ENCODE data around the gene NR1D2. TPM values are rescaled to one million over a fixed set of nuclear protein-coding genes. Genes with fewer than 3 reads are reported as not detected.

Gene NR1D2
- total RNA-seq, 1 experiment from 2014 or later = 24.0 TPM

DNA sequence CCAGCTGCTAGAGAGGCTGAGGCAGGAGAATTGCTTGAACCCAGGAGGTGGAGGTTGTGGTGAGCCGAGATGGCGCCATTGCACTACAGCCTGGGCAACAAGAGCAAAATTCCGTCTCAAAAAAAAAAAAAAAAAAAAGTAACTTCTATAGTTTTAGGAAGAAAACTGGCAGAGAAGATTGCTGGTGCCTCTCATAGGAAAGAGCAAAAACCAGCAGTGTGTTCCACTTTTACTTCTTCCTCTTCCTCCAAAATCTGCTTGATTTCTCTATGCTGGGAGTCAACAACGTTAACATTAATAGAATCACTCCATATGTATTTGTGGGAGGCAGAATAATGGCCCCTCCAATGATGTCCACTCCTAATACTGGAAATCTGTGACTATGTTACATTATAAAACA lies 12.5 kb upstream of the NR1D2 start:
- H3K4me1 ChIP-seq (ENCODE audit: insufficient read depth, low read length) = no peaks in the 10 kb centered on the region
- no peaks in the 10 kb centered on the region for H3K9me3 Mint-ChIP-seq
- no peak overlapping the region for H3K27ac ChIP-seq (ENCODE audit: insufficient read length, low read depth, low read length)
- no peaks in the 10 kb centered on the region for H3K27me3 ChIP-seq (ENCODE audit: insufficient read depth, low read length)
- no peak overlapping the region for H2AFZ ChIP-seq (ENCODE audit: low read length)
- no peak overlapping the region for H3K23ac ChIP-seq (ENCODE audit: insufficient read length, low read depth, low read length)
- H3K18ac ChIP-seq (ENCODE audit: insufficient read length, low read depth, low read length) = no peak overlapping the region
- TF ChIP-seq, protein P1, sequence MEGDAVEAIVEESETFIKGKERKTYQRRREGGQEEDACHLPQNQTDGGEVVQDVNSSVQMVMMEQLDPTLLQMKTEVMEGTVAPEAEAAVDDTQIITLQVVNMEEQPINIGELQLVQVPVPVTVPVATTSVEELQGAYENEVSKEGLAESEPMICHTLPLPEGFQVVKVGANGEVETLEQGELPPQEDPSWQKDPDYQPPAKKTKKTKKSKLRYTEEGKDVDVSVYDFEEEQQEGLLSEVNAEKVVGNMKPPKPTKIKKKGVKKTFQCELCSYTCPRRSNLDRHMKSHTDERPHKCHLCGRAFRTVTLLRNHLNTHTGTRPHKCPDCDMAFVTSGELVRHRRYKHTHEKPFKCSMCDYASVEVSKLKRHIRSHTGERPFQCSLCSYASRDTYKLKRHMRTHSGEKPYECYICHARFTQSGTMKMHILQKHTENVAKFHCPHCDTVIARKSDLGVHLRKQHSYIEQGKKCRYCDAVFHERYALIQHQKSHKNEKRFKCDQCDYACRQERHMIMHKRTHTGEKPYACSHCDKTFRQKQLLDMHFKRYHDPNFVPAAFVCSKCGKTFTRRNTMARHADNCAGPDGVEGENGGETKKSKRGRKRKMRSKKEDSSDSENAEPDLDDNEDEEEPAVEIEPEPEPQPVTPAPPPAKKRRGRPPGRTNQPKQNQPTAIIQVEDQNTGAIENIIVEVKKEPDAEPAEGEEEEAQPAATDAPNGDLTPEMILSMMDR (conservative IDR thresholded peaks at IDR 0.05) = no peak
- H3K4me2 ChIP-seq (ENCODE audit: insufficient read depth, insufficient read length, low read length) = no peak overlapping the region
- no peak overlapping the region for H3K9ac ChIP-seq (ENCODE audit: extremely low read depth, insufficient read length, low read length)
- no peak overlapping the region for H3T11ph ChIP-seq (ENCODE audit: low read length)
- peaks cover 5 to 6% of the 10 kb centered on the region in 2 experiments; a peak in 3 of 4 replicates for H3K4me1 Mint-ChIP-seq
- H2BK15ac ChIP-seq (ENCODE audit: low read depth, low read length) = no peak overlapping the region
- H3K4me3 Mint-ChIP-seq = no peak overlapping the region
- no peak overlapping the region for H4K91ac ChIP-seq (ENCODE audit: insufficient read length, low read depth, low read length)
- H2BK5ac ChIP-seq (ENCODE audit: insufficient read length, low read length) = no peak overlapping the region
- H3K36me3 Mint-ChIP-seq (ENCODE audit: insufficient read depth in 1 of 3, low read depth in 3 of 3) = no peaks in the 10 kb centered on the region
- H3K23me2 ChIP-seq (ENCODE audit: insufficient read length, low read depth, low read length, poor library complexity, severe bottlenecking) = no peaks in the 10 kb centered on the region
- no peak overlapping the region for H2BK20ac ChIP-seq (ENCODE audit: low read depth, low read length, poor library complexity, severe bottlenecking)
- H4K8ac ChIP-seq (replicated peaks; ENCODE audit: insufficient read length, low read depth, low read length) = no peak overlapping the region
- no peaks in the 10 kb centered on the region for H4K20me1 ChIP-seq (ENCODE audit: control insufficient read depth, insufficient read depth, insufficient read length)
- no peaks in the 10 kb centered on the region for H3K79me1 ChIP-seq (ENCODE audit: insufficient read depth, low read depth, low read length, poor library complexity, severe bottlenecking)
- H4K5ac ChIP-seq (ENCODE audit: insufficient read length, low read depth, low read length) = no peak overlapping the region
- no peak overlapping the region for H3K27ac Mint-ChIP-seq
- no peak overlapping the region for H2BK120ac ChIP-seq (ENCODE audit: low read depth, low read length, poor library complexity, severe bottlenecking)
- H3K79me2 ChIP-seq (ENCODE audit: insufficient read depth, low read length) = no peaks in the 10 kb centered on the region
- H3K27me3 Mint-ChIP-seq (ENCODE audit: low read depth) = no peaks in the 10 kb centered on the region; the same call in 1 of the 2 replicates
- H2AK5ac ChIP-seq (ENCODE audit: insufficient read length, low read length) = no peak overlapping the region
- no peak overlapping the region for H3K14ac ChIP-seq (ENCODE audit: insufficient read depth, low read length)
- no peak for DNase-seq
- H3K9me3 ChIP-seq (ENCODE audit: control insufficient read depth, low read depth, low read length) = no peaks in the 10 kb centered on the region
- no peak overlapping the region for H3K4ac ChIP-seq (ENCODE audit: low read depth, low read length)
- H3K56ac ChIP-seq (ENCODE audit: insufficient read length, low read depth, low read length) = no peak overlapping the region
- H2BK12ac ChIP-seq (ENCODE audit: insufficient read length, low read depth, low read length) = no peak overlapping the region
- WGBS (ENCODE audit: extremely low coverage, insufficient read length, low lambda C conversion rate) = no CpG with 5 or more reads among the region's 4 CpGs
